HG03521 (cell line): Measurements from ENCODE around the gene KRTAP10-2.
"Not testable (repeated sequence)": the region's sequence is repeated elsewhere in the genome, so short reads cannot be mapped to it uniquely, and the experiment has no call there.

ENCODE experiments used
- ATAC-seq: cut with Tn5 transposase; IDR thresholded peaks from one replicate; pipeline ENCODE4 v1.9.1; 2021; ENCODE audit warnings: mild to moderate bottlenecking, moderate library complexity; ENCODE audit not compliant: unreplicated experiment

Gene KRTAP10-2

DNA sequence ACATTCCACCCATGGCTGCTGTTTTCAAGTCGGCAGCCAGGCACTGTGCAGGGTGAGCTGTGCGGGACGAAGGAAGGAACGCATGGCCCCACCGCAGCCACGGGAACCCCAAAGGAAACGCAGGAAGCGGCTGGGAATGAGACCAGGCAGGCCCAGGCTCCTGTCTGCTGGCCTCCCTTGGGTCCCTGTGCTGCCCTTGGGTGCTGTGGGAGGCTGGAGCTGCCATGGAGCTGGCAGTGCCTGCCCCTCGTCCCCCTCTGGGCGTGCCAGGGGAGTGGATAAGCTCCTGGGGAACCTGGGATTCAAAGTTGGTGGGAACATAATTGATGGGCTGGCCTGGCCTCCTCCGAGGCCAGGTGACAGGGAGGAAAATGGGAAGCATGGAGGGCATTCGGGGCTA is 17.0 kb upstream of the KRTAP10-2 start:
- no peak for ATAC-seq

DNA sequence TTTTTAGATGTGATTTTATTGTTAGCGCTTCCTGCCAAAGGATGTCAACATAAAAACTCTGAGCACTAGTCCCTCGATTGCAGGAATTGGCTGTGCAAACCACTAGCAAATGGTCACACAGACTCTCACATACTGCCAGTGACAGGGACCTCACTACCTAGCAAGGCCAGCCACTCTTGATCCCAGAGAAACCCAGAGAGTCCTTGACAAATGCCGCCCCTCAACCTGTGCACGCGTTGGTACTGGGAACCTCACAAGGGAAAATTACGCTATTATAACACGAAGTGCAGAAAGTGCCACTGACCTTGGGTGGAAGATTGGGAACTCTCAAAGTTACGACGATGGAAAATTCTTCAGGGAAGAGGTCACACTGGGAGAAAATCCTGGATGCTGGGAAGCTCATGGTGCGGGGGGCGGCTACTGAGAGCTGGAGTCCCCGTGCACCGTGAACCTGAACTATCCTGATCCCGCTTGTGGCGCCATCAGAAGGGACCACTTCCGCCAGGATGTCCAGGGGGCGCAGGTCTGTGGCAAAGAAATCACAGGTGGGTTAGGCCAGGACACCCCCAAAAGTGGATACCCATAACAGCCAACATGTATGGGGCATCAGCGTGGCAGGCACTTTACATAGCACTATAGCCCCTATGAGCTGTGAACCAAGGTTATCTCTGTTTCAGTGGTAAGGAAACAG is 16.3 kb upstream of the KRTAP10-2 start:
- no peak for ATAC-seq

DNA sequence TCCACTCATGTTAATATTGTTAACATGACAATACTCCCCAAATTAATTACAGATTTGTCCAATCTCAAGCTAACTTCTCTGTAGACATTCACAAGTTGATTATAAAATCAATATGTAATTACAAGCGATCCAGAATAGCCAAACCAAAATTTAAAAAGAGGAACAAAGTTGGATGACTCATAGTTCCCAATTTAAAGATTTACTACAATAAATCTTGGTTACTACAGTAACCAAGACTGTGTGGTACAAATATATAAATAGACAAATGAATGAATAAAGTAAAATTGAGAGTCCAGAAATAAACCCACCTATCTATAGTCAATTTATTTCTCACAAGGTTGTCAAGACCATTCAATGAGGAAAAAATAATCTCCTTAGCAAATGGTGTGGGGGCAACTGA is 15.1 kb upstream of the KRTAP10-2 start:
- ATAC-seq: no peak

DNA sequence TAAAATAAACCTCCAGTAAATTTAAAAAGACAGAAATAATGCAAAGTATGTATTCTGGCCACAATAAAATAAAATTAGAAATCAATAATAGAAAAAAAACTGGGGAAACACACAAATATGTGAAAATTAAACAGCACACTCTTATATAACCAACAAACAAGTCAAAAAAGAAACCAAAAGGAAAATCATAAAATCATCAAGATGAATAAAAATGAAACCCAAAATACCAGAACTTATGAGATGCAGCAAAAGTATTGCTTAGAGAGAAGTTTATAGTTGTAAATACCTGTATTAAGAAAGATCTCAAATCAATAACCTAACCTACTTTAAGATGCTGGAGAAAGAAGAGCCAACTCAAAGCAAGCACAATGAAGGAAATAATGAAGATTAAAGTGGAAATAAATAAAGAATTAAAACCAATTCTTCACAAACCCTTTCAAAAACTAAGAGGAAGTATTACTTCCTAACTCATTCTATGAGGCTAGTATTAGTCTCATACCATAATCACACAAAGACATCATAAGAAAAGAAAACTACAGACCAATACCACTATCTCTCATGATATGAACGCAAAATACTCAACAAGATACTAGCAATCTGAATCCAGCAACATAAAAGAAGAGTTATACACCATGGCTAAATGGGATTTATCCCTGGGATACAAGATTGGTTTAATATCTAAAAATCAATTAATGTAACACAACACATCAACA is 13.7 kb upstream of the KRTAP10-2 start:
- no peak for ATAC-seq

DNA sequence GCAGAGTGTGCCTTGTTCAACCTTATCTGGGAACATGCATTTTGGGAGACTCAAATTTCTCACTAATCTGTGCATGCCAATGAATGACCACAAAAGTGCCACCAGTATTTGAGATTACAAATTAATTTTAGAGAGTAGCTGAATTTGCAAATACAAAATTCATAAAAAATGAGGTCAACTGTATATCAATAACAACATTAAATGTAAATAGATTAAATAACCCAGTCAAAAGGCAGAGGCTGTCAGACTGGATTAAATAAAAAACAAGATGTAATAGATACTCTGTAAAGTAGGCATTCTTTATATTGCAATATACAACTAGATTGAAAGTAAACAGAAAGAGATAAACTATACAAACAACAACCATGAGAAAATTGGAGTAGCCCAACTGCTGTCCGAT is 12.8 kb upstream of the KRTAP10-2 start:
- no peak for ATAC-seq

DNA sequence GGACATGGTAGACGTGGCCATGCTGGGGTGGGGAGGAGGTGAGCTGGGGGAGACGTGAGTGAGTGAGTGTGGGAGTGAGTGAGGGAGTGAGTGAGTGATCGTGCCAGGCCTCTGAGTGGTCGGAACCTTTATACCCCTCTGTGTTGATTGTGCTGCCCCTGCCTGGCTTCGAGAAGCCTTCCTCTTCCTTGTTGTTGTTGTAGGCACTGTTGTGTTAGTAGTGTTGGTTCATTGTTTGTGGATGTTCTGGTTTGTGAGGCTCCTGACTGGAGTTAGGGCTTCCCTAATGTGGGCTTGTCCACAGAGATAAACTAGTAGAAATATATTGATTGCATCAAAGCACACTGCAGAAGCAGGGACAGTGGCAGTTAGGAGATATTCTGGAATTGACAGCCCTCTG is 7.4 kb upstream of the KRTAP10-2 start, which contains the start of gene KRTAP10-3:
Gene KRTAP10-3, minus strand, starts transcription at position 101 of the 400 bp plus-strand sequence. Its CDS starts 80 bp downstream, at position 21.
- ATAC-seq: no peak

DNA sequence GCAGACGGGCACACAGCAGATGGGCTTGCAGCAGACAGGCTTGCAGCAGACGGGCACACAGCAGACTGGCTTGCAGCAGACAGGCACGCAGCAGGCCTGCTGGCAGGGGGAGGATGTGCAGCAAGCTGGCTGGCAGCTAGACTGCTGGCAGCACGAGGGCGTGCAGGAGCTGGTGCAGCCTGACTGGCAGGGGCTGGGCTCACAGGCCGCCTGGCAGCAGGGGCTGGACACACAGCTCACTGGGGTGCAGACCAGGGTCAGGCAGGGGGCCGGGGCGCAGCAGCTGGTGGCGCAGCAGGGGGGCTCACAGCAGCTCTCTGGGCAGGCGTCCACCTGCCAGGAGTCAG is 7.0 kb upstream of the KRTAP10-2 start:
- ATAC-seq: not testable (repeated sequence)

DNA sequence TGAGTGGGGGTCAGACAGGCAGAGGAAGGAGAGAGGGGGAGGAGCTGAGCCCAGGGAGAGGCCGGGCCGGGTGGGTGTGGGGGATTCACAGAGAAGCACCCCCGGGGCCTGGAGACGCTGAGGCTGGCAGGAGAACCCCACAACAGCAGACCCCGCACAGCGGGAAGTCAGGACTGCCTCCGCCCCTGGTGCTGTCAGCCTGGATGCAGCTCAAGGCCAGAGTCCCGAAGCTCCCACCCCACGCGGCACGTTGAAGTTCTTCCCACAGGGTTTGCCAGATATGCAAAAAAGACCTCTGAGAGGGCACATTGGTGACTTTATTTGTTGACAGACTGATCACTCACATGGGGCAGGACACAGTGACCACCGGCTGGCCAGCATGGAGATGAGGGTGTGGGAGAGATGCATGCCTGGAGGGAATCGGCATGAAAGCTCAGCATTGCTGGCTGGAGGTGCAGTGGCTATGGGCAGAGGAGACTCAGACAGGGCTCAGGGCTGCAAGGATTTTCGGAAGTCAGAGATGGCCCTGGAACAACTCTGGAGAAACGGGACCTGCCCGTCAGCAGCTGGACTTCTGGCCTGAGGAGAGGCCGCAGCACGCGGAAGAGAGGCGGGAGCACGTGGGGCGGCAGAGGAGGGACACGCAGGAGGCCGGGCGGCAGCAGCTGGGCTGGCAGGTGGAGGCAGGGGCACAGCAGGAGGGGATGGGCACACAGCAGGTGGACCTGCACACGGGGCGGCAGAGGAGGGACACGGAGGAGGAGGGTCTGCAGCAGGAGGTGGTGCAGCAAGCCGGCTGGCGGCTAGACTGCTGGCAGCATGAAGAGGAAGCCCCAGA is 6.4 kb upstream of the KRTAP10-2 start:
- ATAC-seq: no peak

DNA sequence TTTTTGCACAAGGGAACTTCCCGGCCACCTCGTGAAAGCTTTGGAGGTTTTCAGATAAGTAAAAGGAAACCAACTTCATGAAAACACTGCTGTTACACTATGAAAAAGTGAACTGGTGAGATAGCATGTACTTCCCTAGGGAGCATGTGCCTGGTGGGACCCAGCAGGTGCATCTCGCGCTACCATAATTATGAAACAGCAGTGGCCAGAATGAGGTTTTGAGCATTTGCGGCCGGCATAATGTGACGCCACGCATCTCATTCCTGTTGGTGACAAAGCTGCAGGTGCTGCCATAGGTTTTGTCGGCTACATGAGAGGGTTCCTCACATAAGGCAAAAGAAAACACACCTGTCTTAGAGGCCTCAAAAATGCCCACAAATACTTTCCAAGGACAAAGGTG is 5.6 kb upstream of the KRTAP10-2 start:
- no peak for ATAC-seq

DNA sequence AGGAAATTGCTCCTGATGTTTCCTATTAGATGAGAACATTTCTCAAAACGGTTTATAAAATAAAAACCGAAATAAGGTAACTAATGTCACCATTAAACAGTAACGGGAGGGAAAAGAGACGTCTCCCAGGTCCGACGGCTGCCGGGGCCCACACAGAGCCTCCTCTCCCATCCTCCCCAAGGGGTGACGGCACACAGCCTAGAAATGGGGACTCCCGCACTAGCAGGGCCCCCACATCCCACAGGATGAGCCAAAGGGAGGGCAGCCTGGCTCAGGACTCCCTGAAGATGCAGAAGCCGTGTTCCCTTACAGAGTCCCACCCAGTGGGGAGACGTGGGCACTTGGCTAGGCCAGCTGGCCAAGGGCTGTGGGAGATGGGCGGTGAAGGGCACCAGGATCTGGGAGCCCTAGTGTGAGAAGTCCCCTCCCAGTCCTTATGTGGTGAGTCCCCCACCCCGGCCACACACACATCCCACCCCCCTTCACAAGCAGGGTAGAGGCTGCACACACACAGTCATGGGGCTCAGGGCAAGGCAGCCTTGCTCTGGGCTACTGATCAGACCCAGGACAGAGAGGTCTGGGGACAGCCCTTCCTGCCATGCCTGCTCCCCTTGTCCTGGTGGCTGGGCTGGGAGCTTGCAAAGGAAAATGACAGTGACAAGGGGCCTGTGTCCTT is 4.0 kb upstream of the KRTAP10-2 start:
- ATAC-seq: no peak

DNA sequence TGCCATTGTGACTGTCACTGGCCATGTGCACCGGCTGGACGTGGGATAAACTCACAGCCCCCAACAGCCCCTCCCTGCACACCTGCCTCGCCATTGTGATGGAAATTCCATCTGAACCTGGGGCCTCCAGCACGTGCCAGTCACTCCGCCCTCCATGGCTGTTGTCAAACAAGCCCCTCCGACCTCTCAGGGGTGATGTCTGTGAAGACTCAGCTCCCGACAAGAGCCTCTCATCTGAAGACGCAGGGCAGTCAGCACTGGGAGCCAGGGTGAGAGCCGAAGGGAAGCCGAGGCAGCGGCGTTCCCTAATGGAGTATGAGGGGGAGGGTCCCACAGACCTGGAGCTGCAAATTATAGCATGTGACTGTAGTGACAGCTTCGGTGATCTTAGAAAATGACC is 1.4 kb upstream of the KRTAP10-2 start:
- ATAC-seq: no peak

DNA sequence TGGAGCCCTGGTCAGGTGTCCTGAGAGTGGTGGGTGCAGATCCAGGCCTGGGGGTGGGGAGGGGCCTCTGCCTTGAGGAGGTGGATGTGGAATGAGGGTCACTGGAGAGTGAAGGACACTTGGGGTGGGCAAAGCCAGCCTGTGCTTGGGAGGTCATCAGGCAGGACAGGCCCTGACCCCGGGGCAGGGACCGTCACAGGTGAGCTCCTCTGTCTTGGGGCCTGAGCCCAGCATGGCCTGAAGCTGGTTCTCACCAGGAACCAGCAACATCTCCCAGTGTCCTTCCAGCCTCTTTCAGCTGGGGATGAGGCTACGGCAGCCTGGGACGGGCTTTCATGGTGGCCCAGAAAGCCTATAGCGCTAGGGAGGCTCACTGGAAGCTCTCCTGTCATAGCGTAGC is 831 bp upstream of the KRTAP10-2 start:
- ATAC-seq: no peak

DNA sequence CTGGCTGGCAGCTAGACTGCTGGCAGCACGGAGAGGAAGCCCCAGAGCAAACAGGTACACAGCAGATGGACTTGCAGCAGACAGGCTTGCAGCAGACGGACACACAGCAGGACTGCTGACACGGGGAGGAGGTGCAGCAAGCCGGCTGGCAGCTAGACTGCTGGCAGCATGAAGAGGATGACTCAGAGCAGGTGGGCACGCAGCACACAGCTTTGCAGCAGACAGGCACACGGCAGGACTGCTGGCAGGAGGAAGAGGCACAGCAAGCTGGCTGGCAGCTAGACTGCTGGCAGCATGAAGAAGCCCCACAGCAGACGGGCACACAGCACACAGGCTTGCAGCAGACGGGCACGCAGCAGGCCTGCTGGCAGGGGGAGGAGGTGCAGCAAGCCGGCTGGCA is 498 bp downstream of the KRTAP10-2 start:
- no peak for ATAC-seq

DNA sequence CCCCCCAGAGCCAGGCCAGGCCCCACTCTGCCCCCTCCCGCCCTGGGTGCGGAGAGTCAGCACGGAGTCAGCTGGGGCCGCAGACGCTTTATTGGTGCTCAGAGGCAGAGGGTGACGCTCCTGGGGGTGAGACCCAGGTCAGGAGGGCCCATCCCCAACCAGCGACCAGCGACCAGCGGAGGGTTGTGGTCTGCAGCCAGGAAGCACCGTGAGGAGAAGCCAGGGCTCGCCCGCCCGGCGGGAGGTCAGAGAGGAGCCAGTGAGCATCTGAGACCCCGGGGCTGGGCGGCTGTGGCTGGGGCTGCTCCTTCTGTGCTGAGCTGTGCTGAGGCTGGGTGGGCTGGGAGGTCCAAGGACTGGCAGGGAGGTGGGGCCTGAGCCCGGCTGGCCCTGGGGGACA is 1.0 kb downstream of the KRTAP10-2 start:
- not testable (repeated sequence) for ATAC-seq

DNA sequence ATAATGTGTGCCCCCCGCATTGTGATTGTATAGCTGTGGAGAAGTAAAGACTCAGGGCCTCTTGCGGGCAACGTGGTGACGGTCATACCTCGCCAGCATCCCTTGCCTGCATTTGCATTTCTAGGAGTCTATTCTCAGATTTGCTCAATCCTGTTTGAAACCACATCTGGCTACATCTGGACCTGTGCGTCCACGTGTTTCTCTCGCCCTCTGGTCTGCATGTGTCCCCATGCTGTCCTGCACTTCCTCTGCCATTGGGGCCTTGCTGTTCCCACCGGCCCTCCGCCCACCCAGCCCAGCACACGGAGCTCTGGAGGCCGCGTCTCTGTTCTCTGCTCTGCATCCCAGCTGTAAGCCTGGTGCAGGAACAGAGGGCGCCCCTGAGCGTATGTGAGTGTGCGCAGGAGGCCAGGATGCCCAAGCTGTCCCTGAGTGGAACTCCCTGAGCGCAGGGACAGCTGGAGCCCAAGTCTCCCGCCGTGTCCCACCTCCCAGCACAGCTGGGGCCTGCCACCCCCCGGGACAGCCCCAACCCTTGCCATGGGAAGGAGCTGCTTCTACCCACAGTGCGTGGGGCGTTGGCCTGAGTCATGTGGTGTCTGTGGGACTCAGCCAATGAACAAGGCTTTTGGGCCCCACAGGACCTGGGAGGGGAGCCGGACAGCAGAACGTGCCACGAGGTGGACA is 1.6 kb downstream of the KRTAP10-2 start:
- ATAC-seq: no peak

DNA sequence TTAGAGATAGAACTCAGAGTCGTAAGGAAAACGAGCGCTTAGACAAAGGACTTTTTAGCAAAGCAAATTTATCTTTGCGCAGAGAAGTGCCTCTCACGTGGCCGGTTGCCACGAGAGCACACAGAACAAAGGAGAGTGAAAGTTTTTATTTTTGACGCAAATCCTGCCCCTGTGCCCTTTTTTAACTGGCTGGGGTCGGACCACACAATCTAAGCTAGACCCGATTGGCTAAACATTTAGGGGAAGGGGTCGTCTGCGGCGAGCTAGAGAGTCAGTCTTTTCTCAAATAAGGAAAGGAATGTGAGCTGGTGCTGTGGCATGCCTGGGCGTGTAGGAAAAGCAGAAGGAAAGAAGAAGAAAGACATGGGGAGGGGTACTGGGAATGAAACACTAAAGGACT is 2.4 kb downstream of the KRTAP10-2 start:
- no peak for ATAC-seq

DNA sequence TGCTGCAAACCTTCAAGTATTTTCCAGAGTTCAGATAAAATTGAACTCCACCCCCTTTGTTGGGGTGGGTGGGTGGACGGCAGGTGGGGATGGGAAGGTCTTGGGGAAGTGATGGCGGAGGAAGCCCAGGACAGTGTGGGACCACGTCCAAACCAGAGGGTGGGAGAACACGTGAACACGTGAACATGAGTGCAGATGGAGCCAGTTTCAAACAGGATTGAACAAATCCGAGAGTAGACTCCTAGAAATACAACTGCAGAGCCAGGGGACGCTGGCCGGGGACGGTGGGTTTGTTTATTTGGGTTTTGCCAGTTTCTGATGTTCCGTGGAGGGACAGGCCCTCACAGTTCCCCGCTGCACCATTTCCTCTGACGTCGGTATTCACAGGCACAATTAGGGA is 2.9 kb downstream of the KRTAP10-2 start:
- no peak for ATAC-seq

DNA sequence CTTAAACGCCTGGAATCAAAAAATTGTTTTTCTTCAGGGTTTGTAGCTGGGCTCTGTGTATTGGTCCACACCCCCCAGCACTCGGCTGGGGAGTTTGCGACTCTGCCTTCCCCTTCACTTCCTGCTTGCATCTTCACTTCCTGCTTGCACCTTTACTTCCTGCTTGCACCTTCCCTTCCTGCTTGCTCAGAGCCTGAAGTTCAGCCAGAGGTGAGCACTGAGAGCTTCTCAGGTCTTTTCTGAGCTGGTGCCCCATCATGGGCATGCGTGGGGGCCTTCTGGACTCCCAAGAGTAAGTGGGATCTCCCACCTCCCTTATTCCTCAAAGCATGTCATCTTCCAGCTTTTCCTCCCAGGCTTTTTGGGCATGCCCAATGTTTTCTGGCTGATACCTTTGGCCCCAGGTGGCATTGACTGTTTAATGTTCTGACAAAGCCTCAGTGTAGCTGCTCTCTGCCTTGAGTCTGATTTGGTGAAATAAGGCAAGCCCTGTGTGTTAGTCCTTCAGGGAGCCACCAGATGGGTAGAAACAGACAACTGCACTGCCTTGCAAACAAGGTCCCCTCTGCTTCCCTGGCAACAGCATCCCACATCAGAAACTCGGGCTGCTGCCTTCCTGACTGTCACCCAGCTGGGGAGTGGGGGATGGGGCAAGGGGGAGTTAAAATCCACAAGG is 3.5 kb downstream of the KRTAP10-2 start:
- ATAC-seq: no peak

DNA sequence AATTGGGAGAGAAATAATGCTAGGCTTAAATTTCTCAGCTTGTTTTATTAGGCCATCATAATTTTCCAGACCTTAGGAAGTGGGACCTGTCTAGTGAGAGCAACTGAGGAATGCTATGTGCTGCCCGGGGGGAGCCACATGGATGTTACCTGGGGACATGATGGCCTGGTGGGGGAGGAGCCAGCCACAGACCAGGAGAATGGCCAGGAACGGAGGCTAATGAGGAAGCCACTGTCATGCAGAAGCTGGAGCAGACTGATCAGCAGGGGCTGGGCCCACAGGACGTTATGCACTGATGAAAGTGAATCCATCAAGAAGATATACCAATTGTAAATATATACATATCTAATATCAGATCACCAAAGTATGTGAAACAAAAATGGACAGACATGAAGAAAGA is 6.7 kb downstream of the KRTAP10-2 start:
- ATAC-seq: no peak

DNA sequence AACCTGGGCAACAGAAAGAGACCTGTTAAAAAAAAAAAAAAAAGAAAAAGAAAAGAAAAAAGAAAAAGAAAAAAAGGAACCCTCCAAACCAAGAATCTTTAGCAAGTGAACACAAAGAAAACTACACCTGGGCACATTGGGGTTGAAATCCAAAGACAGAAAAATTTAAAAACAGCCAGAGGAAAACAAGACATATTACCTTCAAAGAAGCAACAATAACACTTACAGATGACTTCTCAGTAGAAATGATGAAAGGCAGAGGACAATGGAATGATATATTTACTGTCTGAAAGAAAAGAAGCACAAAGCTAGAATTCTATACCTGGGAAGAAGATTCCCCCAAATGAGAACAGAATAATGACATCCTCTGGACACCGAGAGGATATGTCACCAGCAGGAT is 8.6 kb downstream of the KRTAP10-2 start:
- ATAC-seq: no peak
